Peyer's patch (tissue), 4 donors: ENCODE measurements around the gene MCRIP2.

Experiments
- CTCF ChIP-seq, 6 experiments: fragments of 450-650 bp in 4 of 6; fragments of 200-600 bp in 2 of 6; sonication (generic) in 1 of 6; IDR thresholded peaks; one replicate each; pipeline ENCODE4 v1.5.1; 2017 to 2019; ENCODE audit warnings: antibody characterized with exemption in 6 of 6, mild to moderate bottlenecking in 3 of 6, moderate library complexity in 1 of 6
- POLR2A ChIP-seq, 2 donors: fragments of 450-650 bp; IDR thresholded peaks; one replicate each; pipeline ENCODE4 v1.5.1; 2017; ENCODE audit warnings: antibody characterized with exemption in 2 of 2, mild to moderate bottlenecking in 2 of 2, moderate library complexity in 2 of 2

- TF ChIP-seq CTCF (IDR thresholded peaks at IDR 0.05) (no peak), POLR2A (IDR thresholded peaks at IDR 0.05) (no peak)
Measured at GRCh38 chr16:673399-673991, 31.9 kb downstream of the MCRIP2 start.
